ENCODE measurements around the gene COMP.

DNA sequence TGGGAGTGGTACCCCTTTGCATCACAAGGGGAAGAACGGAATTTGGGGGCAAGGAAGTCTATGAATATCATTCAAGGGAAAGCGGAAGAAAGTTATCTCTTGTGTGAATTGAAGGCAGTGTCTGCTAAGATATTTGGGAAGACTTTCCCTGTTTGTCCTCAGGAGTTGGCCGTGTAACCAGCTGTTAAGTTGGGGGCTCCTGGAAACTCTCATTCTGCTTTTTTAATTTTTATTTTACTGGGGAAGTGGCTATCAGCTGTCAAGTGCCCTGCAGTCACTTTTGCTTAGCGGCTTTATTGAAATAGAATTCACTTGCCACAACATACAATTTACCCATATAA lies 43.5 kb upstream of the COMP start:
- no peak for TF ChIP-seq YY1 (IDR thresholded peaks at IDR 0.05; ENCODE audit: insufficient read depth, insufficient read length)
- no peak for TF ChIP-seq ZNF274 (IDR thresholded peaks at IDR 0.05; ENCODE audit: low read depth, low read length)

Data from NT2/D1 (cell line).